ENCODE measurements around the gene CFAP61.
"Not testable (repeated sequence)": the region's sequence is repeated elsewhere in the genome, so short reads cannot be mapped to it uniquely, and the experiment has no call there.

CFAP61 gene

GRCh38 chr20:20211274-20211987 is 159.1 kb downstream of the CFAP61 start:
- DNase-seq = no peak

- DNase-seq = no peak
Observed at GRCh38 chr20:20211988-20212518, 159.7 kb downstream of the CFAP61 start.

- DNase-seq = no peak
Observed at GRCh38 chr20:20212675-20213096, 160.4 kb downstream of the CFAP61 start.

- DNase-seq = no peak
Observed at GRCh38 chr20:20213526-20214121, 161.3 kb downstream of the CFAP61 start.

GRCh38 chr20:20214757-20215275 is 162.5 kb downstream of the CFAP61 start:
- no peak for DNase-seq

GRCh38 chr20:20215976-20216727 is 163.8 kb downstream of the CFAP61 start:
- DNase-seq = no peak

- DNase-seq = no peak
Observed at GRCh38 chr20:20216941-20217340, 164.6 kb downstream of the CFAP61 start.

GRCh38 chr20:20217621-20218020 is 165.3 kb downstream of the CFAP61 start:
- DNase-seq = no peak

GRCh38 chr20:20218106-20218505 is 165.8 kb downstream of the CFAP61 start:
- not testable (repeated sequence) for DNase-seq

GRCh38 chr20:20219016-20219415 is 166.7 kb downstream of the CFAP61 start:
- no peak for DNase-seq

GRCh38 chr20:20220134-20220533 is 167.8 kb downstream of the CFAP61 start:
- DNase-seq = no peak

- DNase-seq = no peak
Observed at GRCh38 chr20:20223981-20224380, 171.6 kb downstream of the CFAP61 start.

- no peak for DNase-seq
Observed at GRCh38 chr20:20224806-20225205, 172.5 kb downstream of the CFAP61 start.

GRCh38 chr20:20225325-20226043 is 173.2 kb downstream of the CFAP61 start:
- DNase-seq = no peak

- no peak for DNase-seq
Observed at GRCh38 chr20:20226554-20226953, 174.2 kb downstream of the CFAP61 start.

- no peak for DNase-seq
Observed at GRCh38 chr20:20227013-20227571, 174.8 kb downstream of the CFAP61 start.

- no peak for DNase-seq
Observed at GRCh38 chr20:20228351-20228750, 176.0 kb downstream of the CFAP61 start.

- DNase-seq = peak in 1 of 2 donors; percentile 35
Observed at GRCh38 chr20:20229595-20229994, 177.3 kb downstream of the CFAP61 start.

- no peak for DNase-seq
Observed at GRCh38 chr20:20230741-20231140, 178.4 kb downstream of the CFAP61 start.

- no peak for DNase-seq
Observed at GRCh38 chr20:20231528-20232298, 179.4 kb downstream of the CFAP61 start.

- no peak for DNase-seq
Observed at GRCh38 chr20:20233041-20233514, 180.7 kb downstream of the CFAP61 start.

Measured in inflammatory macrophage treated with lipopolysaccharide for 1 hour (primary cell).